GM11168 (cell line): ENCODE results near the gene PPA1.
"Not testable (repeated sequence)": the region's sequence is repeated elsewhere in the genome, so short reads cannot be mapped to it uniquely, and the experiment has no call there.

Source experiments
- in situ Hi-C: fragments of 300-500 bp; cut with MboI; formaldehyde crosslinking; loops from one replicate; pipeline ENCODE4 v1.12.0; 2022; ENCODE audit warnings: low sequenced_read_pairs; ENCODE audit not compliant: unreplicated experiment

PPA1 gene

DNA sequence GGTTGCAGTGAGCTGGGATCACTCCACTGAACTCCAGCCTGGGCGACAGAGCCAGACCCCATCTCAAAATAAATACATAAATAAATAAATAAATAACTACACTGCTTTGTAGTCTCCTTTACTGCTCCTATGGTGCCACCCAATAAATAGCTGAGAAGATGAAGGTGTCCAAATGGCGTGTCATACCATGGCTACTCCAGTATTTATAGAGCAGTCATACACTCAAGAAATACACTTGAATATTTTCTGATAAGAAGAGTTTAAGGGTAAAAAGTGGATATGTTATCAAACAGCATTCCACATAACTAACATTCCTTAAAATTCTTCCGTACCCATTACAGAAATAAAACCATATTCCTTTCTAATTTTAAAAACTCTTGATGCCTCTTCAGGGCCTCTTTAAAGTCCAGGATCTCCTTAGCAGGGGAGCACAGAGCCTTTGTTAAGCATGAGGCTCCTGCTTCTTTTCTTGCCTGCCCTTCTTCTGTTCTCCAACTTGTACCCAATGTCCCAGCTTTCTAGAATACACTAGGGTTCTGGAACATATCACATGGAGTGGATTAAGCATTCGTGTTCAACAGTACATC is 55.0 kb downstream of the PPA1 start:
- in situ Hi-C loops, result no loop called here

- in situ Hi-C loops, result no loop called here
Measured at GRCh38 chr10:70176441-70176840, 56.8 kb downstream of the PPA1 start.

DNA sequence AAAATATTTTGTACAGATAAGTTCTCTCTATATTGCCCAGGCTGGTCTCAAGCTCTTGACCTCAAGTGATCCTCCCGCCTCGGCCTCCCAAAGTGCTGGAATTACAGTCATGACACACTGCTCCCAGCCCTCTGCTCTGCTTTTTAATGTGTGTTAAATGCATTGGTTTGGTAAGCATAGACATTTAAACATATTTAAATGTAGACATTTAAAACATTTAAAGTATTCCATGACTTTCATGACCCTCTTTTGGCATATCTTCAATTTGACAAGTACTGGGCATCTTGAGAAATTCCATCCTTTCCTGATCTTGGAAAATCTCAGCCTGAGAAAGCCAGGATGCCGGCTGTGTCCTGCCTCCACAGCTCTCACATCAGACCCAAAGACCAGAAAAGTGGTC is 57.7 kb downstream of the PPA1 start:
- in situ Hi-C loops, result no loop called here

DNA sequence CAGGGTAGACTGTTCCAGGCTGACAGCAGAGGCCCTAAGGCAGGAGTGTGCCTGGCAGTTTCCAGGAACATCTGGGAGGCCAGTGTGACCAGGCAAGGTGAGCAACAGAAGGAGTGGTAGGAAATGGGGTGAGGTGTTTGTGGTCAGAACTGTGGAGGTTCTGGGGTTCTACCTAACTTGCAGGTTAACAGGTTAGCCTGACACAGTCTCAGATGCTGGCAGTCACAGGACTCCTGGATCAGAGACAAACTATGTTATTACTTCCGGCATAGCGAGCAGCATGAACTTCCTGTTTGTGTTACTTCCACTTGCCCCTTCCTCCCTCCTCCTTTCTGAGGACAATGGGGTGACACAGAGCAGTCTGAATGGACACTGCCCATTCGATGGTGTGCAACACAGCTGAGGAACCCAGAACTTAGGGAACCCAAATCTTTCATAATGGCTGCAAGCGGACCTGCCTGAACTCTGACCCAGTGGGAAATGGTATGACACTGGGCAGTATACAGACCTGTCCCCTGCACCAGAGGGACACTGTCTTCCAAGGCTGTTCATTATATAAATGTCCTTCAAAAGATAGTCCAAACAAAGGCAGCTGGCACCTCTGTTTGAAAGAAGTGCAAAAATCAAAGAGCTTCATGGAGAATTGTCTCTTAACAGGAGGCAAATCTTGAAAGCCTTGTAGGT is 59.0 kb downstream of the PPA1 start:
- in situ Hi-C loops, result no loop called here

DNA sequence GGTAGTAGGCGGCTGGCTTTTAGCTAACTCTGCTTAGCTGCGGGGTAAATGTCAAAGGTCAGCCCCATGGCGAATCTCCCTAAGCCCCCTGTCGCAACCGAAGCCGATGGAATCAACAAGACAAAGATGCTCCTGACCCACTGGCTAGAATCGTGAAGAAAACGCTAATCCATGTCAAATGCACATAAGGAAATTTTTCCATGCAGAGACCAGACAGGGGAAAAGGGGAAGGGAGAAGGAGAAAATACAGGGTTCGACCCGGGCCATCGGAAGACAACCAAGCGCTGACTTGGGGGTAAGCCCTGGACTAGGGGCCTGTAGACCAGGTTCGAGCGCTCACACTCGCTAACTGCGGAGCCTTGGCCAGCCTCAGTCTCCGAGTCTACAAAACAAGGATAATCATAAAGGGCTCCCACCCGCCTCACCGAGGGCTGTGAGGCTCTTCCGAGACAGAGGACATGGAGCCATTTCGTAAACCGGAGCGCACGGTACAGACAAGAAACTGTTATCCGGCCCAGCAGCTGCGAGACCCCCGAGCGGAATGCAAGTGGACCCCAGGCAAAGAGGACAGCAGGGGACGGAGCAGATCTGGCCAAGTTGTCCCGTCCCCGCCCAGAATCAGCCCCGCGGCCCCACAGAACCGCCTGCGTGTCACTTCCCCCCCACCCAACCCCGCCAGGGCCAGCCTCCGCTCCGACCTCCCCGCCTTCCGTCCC is 63.4 kb downstream of the PPA1 start:
- in situ Hi-C loops, result no loop called here

DNA sequence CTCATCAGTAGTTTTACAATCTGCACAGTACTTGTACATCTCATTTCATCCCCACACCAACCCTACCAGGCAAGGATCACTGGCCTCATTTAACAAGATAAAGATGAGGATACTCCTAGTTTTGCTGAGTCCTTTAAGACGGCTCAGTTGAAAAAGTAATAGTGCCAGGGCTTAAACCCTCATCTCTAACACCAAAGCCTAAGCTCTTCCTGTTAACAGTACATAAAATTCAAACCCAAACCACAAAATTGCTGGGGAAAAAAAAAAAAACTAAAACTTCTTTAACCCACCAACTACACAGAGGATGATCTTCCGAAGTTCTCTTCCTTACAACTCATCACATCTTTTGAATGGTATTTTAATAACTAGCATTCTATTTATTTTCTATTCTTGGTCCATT is 64.2 kb downstream of the PPA1 start:
- in situ Hi-C loops, result no loop called here

DNA sequence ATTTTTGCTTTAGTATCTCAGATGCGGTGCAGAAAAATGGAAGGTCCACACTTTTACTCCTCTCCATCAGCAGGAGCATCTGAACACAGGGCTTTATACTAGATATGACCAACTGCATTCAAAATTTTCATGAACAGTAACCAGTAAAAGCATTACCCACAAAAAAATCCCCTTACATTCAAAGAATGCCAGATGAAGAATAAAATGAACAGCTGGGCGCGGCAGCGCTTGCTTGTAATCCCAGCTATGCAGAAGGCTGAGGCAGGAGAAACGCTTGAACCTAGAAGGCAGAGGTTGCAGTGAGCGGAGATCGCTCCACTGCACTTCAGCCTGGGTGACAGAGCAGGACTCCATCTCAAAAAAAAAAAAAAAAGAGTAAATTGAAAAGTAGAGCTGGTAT is 66.0 kb downstream of the PPA1 start:
- in situ Hi-C loops, result no loop called here

DNA sequence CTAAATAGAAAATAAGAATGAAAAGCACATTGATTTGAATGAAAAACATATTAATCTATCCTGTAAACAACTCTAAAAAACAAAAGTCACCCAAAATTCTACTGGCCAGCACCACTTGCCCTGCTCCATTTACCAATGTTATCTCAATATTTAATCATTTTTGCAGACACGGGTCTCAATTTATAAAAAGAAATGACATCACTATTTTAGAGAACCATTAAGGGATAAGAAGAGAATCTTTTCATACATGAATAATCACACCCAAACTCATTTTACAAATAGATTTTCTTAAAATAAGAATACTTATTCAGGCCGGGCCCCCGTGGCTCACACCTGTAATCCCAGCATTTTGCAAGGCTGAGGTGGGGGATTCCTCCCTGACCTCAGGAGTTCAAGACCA is 66.8 kb downstream of the PPA1 start:
- in situ Hi-C loops, result no loop called here

DNA sequence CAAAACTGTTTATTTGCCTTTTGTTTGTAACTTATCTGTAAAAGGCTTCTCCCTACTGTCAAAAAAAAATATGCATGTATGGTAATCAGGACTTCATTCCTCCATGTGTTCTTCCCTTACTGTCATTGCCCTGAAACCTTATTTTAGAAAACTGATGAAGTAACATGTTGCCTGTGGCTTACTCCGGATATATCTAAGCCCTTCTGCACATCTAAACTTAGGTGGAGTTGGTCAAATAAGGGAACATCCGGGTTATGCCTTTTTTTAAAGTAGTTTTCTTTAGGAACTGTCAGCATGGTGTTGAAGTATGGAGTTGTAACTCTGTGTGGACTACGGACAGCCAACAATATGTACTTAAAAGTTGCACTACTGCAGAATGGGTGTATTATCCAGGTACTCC is 69.1 kb downstream of the PPA1 start:
- in situ Hi-C loops, result no loop called here

- in situ Hi-C loops, result no loop called here
Measured at GRCh38 chr10:70163448-70163847, 69.8 kb downstream of the PPA1 start.

GRCh38 chr10:70162892-70163201 is 70.4 kb downstream of the PPA1 start:
- in situ Hi-C loops, result no loop called here

- in situ Hi-C loops, result no loop called here
Measured at GRCh38 chr10:70162151-70162891, 70.9 kb downstream of the PPA1 start.

DNA sequence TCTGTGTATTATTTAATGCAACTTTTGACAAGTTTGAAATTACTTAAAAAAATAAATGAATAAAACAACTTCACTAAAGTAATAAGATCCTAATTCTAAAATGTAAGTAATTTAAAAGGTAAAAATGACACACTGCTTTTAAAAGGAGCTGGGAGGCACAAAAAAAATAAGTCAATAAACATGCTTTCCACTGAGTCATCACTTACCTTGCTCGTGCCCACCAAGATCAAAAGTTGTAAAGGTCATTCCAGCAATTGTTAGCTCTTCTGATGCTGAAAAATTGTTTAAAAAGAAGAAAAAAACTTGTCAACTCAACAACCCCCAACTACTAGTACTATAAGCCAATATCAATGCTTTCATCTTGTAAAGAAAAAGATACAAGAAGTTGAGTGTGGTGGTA is 72.4 kb downstream of the PPA1 start:
- in situ Hi-C loops, result no loop called here

- in situ Hi-C loops, result not testable (repeated sequence)
Measured at GRCh38 chr10:70159366-70159765, 73.9 kb downstream of the PPA1 start.

- in situ Hi-C loops, result no loop called here
Measured at GRCh38 chr10:70158113-70158512, 75.1 kb downstream of the PPA1 start.

DNA sequence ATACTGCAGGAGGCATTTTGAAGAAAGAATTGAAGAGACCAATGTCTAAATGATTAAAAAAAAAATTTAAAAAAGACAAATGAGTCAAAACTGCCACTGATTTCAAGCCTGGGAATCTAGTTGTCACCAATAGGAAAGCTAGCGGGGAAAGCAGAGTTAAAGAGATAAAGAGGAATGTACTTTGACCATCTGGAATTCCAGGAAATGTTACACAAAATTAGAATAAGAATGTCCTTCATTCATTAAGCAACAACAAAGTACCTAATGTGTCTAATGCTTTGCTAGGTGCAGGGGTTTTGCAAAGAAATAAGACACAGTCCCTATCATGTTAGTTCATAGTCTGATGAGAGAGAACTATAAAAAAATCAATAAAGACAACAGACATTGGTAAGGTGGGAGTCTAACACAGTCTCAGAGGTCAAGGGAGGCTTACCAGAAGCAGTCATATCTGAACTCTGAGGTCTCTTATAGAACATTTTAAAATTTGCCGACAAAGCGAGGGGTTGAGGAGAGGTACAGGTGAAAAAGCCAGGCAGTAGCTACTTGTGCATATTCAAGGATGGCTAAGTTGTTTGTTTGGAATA is 77.9 kb downstream of the PPA1 start:
- in situ Hi-C loops, result no loop called here
